ENCODE data around the gene SPOCK1. TPM values are rescaled to one million over a fixed set of nuclear protein-coding genes. Genes with fewer than 3 reads are reported as not detected.

Gene SPOCK1
- total RNA-seq, 1 experiment from 2014 or later, result 23.9 TPM

DNA sequence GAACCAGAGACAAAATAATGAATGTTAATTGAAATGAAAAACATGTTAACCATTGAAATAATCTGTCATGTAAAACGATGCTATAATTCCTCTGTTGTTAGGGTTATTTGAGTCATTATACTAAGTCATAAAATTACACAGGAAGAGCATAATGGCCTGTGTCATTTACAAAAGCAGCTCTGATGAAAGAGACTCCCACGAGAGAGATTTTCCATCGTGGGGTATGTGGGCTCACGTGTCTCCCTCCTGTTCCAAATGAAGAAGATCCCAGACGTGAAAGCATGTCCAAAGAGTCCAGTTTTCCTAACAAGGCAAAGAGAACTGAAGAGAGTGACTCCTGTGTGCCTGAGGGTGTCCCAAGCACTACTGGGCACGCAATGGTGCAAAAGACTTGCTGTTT, 379.8 kb downstream of the SPOCK1 start:
- intact Hi-C loops (cut with micrococcal nuclease; ENCODE audit: unreplicated experiment), result no loop called here
- H3K4me2 ChIP-seq, result no peak overlapping the region
- no peak overlapping the region for H3K27ac ChIP-seq
- no peaks in the 10 kb centered on the region for H4K20me1 ChIP-seq (ENCODE audit: insufficient read depth)
- peaks cover 11% of the 10 kb centered on the region for H3K4me1 ChIP-seq (replicated peaks; ENCODE audit: insufficient read depth)
- no peaks in the 10 kb centered on the region for H3K9me3 ChIP-seq (ENCODE audit: insufficient read depth, low read depth)
- no peak overlapping the region for H3K4me3 ChIP-seq
- no peak for DNase-seq
- CTCF ChIA-PET, result no interaction called here
- H3K27me3 ChIP-seq (ENCODE audit: insufficient read depth, low read depth), result no peaks in the 10 kb centered on the region
- H2AFZ ChIP-seq, result no peak overlapping the region
- H3F3A ChIP-seq (ENCODE audit: insufficient read depth, low read depth), result no peaks in the 10 kb centered on the region
- no peak for TF ChIP-seq EZH2 (IDR thresholded peaks at IDR 0.05; ENCODE audit: low read depth)
- TF ChIP-seq, protein P1, sequence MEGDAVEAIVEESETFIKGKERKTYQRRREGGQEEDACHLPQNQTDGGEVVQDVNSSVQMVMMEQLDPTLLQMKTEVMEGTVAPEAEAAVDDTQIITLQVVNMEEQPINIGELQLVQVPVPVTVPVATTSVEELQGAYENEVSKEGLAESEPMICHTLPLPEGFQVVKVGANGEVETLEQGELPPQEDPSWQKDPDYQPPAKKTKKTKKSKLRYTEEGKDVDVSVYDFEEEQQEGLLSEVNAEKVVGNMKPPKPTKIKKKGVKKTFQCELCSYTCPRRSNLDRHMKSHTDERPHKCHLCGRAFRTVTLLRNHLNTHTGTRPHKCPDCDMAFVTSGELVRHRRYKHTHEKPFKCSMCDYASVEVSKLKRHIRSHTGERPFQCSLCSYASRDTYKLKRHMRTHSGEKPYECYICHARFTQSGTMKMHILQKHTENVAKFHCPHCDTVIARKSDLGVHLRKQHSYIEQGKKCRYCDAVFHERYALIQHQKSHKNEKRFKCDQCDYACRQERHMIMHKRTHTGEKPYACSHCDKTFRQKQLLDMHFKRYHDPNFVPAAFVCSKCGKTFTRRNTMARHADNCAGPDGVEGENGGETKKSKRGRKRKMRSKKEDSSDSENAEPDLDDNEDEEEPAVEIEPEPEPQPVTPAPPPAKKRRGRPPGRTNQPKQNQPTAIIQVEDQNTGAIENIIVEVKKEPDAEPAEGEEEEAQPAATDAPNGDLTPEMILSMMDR (conservative IDR thresholded peaks at IDR 0.05), result no peak
- no peaks in the 10 kb centered on the region for H3K9me2 ChIP-seq (ENCODE audit: insufficient read depth)
- POLR2A ChIA-PET (ENCODE audit: unreplicated experiment), result no interaction called here
- no peaks in the 10 kb centered on the region for H3K36me3 ChIP-seq (ENCODE audit: low read depth)
- H3K79me2 ChIP-seq (ENCODE audit: low read depth), result no peaks in the 10 kb centered on the region
- BruUV-seq (replicated peaks), result no TSS peak

DNA sequence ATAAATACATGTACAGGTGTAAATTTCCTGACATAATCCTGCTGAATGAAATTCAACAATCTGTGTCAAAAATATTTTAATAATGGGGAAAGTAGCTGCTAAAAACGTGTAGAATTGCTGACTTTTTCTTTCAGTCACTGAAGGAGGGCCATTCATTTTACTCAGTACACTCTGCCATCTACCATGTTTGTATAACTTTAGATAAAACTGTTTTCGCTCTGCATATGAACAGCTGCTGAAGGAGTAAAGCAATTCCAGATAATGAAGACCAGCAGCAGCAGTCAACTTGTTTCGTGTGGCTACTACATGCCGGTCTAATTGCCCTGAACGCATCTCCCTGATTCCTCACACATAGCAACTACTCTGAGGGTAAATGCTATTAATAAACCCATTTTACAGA, 380.5 kb downstream of the SPOCK1 start:
- no peaks in the 10 kb centered on the region for H3K27me3 ChIP-seq (ENCODE audit: insufficient read depth, low read depth)
- no peak overlapping the region for H3K4me2 ChIP-seq
- intact Hi-C loops (cut with micrococcal nuclease; ENCODE audit: unreplicated experiment), result no loop called here
- H3K4me1 ChIP-seq (replicated peaks; ENCODE audit: insufficient read depth), result peaks cover 17% of the 10 kb centered on the region
- no peak for DNase-seq
- no peaks in the 10 kb centered on the region for H4K20me1 ChIP-seq (ENCODE audit: insufficient read depth)
- no peak overlapping the region for H3K27ac ChIP-seq
- H3K9me3 ChIP-seq (ENCODE audit: insufficient read depth, low read depth), result no peaks in the 10 kb centered on the region
- H3K79me2 ChIP-seq (ENCODE audit: low read depth), result no peaks in the 10 kb centered on the region
- no TSS peak for BruUV-seq (replicated peaks)
- H3K9me2 ChIP-seq (ENCODE audit: insufficient read depth), result no peaks in the 10 kb centered on the region
- no peaks in the 10 kb centered on the region for H3F3A ChIP-seq (ENCODE audit: insufficient read depth, low read depth)
- TF ChIP-seq, protein P1 (conservative IDR thresholded peaks at IDR 0.05), result no peak
- TF ChIP-seq EZH2 (IDR thresholded peaks at IDR 0.05; ENCODE audit: low read depth), result no peak
- ChIA-PET CTCF (no interaction called here), POLR2A (ENCODE audit: unreplicated experiment) (no interaction called here)
- no peak overlapping the region for H2AFZ ChIP-seq
- H3K4me3 ChIP-seq, result no peak overlapping the region
- no peaks in the 10 kb centered on the region for H3K36me3 ChIP-seq (ENCODE audit: low read depth)

DNA sequence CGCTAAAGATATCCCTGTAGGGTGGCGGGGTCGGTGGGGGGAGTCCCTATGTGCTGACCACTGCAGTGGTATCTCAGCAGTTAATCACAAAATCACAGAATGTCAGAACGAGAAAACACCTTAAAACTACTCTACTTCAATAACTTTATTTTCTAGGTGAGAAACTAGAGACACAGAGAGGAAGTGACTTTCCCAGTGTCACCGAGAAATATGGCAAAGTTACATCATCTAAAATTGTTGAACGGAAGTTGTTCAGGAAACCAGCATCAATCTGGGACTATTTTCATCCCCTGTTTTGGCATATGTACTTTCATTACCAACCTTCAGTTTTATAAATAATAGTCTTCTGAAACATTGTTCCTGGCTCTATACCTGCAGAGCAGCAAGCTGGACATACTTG, 384.0 kb downstream of the SPOCK1 start:
- no peaks in the 10 kb centered on the region for H3F3A ChIP-seq (ENCODE audit: insufficient read depth, low read depth)
- no peak overlapping the region for H2AFZ ChIP-seq
- ChIA-PET POLR2A (ENCODE audit: unreplicated experiment) (no interaction called here), CTCF (no interaction called here)
- no peaks in the 10 kb centered on the region for H4K20me1 ChIP-seq (ENCODE audit: insufficient read depth)
- no peaks in the 10 kb centered on the region for H3K9me2 ChIP-seq (ENCODE audit: insufficient read depth)
- no TSS peak for BruUV-seq (replicated peaks)
- no peaks in the 10 kb centered on the region for H3K27me3 ChIP-seq (ENCODE audit: insufficient read depth, low read depth)
- no peak for DNase-seq
- no peaks in the 10 kb centered on the region for H3K36me3 ChIP-seq (ENCODE audit: low read depth)
- peaks cover 17% of the 10 kb centered on the region for H3K4me1 ChIP-seq (replicated peaks; ENCODE audit: insufficient read depth)
- H3K27ac ChIP-seq, result no peak overlapping the region
- H3K4me2 ChIP-seq, result peak overlapping the region; percentile 46
- no peaks in the 10 kb centered on the region for H3K9me3 ChIP-seq (ENCODE audit: insufficient read depth, low read depth)
- H3K4me3 ChIP-seq, result no peak overlapping the region
- TF ChIP-seq EZH2 (IDR thresholded peaks at IDR 0.05; ENCODE audit: low read depth), result no peak
- TF ChIP-seq, protein P1 (conservative IDR thresholded peaks at IDR 0.05), result no peak
- no peaks in the 10 kb centered on the region for H3K79me2 ChIP-seq (ENCODE audit: low read depth)
- intact Hi-C loops (cut with micrococcal nuclease; ENCODE audit: unreplicated experiment), result no loop called here

All from PC-9 (cell line).